IPS-18c (cell line): ENCODE data around the gene XPO1.
"Not testable (repeated sequence)": the region's sequence is repeated elsewhere in the genome, so short reads cannot be mapped to it uniquely, and the experiment has no call there.

Source experiments
- H3K4me3 ChIP-seq: 2 replicates; pipeline ENCODE4 v1.7.0; 2013; ENCODE audit warnings: low read depth, mild to moderate bottlenecking, low read length, moderate library complexity; ENCODE audit not compliant: insufficient read depth
- H3K9me3 ChIP-seq: one replicate; pipeline ENCODE4 v1.6.1; 2013; ENCODE audit warnings: mild to moderate bottlenecking, low read length, moderate library complexity; ENCODE audit not compliant: control insufficient read depth, insufficient read depth

XPO1 gene

DNA sequence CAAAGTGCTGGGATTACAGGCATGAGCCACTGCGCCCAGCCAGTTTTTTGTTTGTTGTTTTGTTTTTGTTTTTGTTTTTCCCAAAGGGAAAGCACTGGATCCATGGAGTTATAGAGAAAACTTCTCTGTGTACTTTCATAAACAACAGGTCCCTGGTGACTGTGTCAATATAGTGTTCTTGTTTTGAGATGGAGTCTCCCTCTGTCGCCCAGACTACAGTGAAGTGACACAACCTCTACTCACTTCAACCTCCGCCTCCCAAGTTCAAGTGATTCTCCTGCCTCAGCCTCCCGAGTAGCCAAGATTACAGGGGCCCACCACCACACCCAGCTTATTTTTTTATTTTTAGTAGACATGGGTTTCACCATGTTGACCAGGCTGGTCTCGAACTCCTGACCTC is 83.8 kb downstream of the XPO1 start:
- Histone ChIP-seq H3K4me3 (no peak overlapping the region), H3K9me3 (no peaks in the 10 kb centered on the region)

DNA sequence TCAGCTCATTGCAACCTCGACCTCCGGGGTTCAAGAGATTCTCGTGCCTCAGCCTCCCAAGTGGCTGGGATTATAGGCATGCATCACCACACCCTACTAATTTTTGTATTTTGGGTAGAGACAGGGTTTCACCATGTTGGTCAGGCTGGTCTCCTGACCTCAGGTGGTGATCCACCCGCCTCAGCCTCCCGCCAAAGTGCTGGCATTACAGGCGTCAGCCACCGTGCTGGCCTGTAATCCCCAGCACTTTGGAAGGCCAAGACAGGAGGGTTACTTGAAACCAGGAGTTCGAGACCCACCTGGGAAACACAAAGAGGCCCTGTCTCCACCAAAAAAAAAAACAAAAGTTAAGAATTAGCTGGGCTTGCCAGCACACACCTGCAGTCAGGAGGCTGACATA is 85.8 kb downstream of the XPO1 start:
- Histone ChIP-seq H3K9me3 (no peaks in the 10 kb centered on the region), H3K4me3 (no peak overlapping the region)

GRCh38 chr2:61451178-61451577 is 87.0 kb downstream of the XPO1 start:
- Histone ChIP-seq H3K9me3 (no peaks in the 10 kb centered on the region), H3K4me3 (no peak overlapping the region)

DNA sequence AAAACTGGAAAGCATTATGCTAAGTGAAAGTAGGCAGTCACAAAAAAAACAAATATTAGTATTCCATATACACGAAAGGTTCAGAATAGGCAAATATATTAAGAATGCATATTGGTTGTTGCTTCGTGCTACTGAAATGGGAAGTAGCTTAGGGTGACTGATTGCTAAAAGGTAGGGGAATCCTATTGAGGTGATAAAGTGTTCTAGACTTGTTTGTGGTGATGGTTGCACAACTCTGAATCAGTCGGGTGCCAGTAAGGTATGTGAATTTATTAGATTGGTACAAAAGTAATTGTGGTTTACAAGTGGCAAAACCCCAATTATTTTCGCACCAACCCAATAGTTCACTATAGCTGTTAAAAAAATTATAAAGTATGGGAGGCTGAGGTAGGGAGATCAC is 88.0 kb downstream of the XPO1 start:
- no peaks in the 10 kb centered on the region for H3K9me3 ChIP-seq

GRCh38 chr2:61448229-61448628 is 89.9 kb downstream of the XPO1 start:
- H3K9me3 ChIP-seq, result no peaks in the 10 kb centered on the region

More for the DNA sequence above, 88.0 kb downstream of the XPO1 start:
- no peak overlapping the region for H3K4me3 ChIP-seq

GRCh38 chr2:61446971-61447370 is 91.2 kb downstream of the XPO1 start:
- not testable (repeated sequence) for H3K9me3 ChIP-seq, H3K4me3 ChIP-seq

More at GRCh38 chr2:61448229-61448628, 89.9 kb downstream of the XPO1 start:
- H3K4me3 ChIP-seq, result no peak overlapping the region

GRCh38 chr2:61443342-61444041 is 94.7 kb downstream of the XPO1 start:
- Histone ChIP-seq H3K9me3 (no peaks in the 10 kb centered on the region), H3K4me3 (no peak overlapping the region)

DNA sequence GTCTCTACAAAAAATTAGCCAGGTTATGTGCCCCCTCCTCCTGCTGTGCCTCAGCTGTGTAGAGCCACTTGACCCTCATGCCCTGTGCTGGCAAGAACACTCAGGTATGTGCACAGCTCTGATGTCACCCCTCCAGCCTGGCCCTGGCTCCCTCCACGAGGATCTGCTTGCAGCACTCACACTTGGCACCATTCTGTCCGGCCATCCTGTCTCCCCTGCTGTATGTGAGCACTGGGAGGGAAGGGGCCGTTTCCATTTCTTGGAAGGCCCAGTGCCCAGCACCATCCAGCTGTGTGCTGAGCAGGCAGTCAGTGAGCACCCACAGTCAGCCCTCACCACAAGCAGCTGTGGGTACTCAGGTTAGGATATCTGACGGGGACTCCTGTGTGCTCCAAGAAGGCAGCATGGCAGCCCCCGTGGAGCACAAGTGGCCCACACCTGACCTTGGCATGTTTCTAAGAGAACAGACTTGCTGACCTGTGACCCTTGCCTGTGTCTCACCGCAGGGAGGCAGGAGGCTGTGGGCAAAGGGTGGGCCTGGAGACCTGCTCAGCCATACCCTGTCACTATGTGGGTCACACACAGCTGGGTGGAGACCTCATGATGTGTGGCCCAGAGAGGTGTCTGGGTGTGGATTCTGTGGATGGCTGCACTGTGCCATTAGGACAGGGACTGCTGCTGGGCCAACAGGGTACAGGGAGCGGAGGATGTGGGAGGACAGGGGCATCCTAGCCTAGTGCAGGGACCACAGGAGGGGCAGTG is 98.7 kb downstream of the XPO1 start:
- no peaks in the 10 kb centered on the region for H3K9me3 ChIP-seq

GRCh38 chr2:61438670-61439069 is 99.5 kb downstream of the XPO1 start:
- H3K9me3 ChIP-seq, result no peaks in the 10 kb centered on the region
- no peak overlapping the region for H3K4me3 ChIP-seq

More for the DNA sequence above, 98.7 kb downstream of the XPO1 start:
- no peak overlapping the region for H3K4me3 ChIP-seq

DNA sequence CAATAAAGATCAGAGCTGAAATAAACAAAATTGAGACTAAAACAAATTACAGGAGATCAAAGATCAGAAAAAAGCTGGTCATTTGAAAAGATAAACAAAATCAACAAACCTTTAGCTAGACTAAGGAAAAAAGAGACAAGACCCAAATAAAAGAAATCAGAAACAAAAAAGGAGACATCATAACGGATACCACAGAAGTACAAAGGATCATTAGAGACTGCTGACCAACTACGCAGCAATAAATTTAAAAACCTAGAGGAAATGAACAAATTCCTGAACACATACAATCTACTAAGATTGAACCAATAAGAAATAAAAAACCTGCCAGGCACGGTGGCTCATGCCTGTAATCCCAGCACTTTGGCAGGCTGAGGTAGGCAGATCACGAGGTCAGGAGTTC is 101.0 kb downstream of the XPO1 start:
- H3K4me3 ChIP-seq, result no peak overlapping the region
- no peaks in the 10 kb centered on the region for H3K9me3 ChIP-seq

GRCh38 chr2:61436092-61436491 is 102.1 kb downstream of the XPO1 start:
- H3K4me3 ChIP-seq, result no peak overlapping the region

GRCh38 chr2:61435291-61435690 is 102.9 kb downstream of the XPO1 start:
- no peaks in the 10 kb centered on the region for H3K9me3 ChIP-seq
- no peak overlapping the region for H3K4me3 ChIP-seq

More at GRCh38 chr2:61436092-61436491, 102.1 kb downstream of the XPO1 start:
- H3K9me3 ChIP-seq, result no peaks in the 10 kb centered on the region

- no peaks in the 10 kb centered on the region for H3K9me3 ChIP-seq
These were observed 103.8 kb downstream of the XPO1 start for GRCh38 chr2:61434314-61434713.

GRCh38 chr2:61433606-61434005 is 104.5 kb downstream of the XPO1 start:
- no peaks in the 10 kb centered on the region for H3K9me3 ChIP-seq
- no peak overlapping the region for H3K4me3 ChIP-seq

More at GRCh38 chr2:61434314-61434713, 103.8 kb downstream of the XPO1 start:
- no peak overlapping the region for H3K4me3 ChIP-seq

- Histone ChIP-seq H3K4me3 (no peak overlapping the region), H3K9me3 (no peaks in the 10 kb centered on the region)
These were observed 105.2 kb downstream of the XPO1 start for GRCh38 chr2:61432990-61433389.

DNA sequence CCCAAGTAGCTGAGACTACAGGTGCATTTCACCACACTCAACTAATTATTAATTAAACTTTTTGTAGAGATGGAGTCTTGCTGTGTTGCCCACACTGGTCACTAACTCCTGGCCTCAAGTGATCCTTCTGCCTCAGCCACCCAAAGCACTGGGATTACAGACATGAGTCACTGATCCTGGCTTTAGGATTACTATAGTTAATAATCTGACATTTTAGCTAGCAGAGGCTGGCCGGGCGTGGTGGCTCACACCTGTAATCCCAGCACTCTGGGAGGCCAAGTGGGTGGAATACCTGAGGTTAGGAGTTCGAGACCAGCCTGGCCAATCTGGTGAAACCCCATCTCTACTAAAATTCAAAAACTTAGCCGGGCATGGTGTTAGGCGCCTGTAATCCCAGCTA is 106.8 kb downstream of the XPO1 start:
- no peaks in the 10 kb centered on the region for H3K9me3 ChIP-seq
- H3K4me3 ChIP-seq, result no peak overlapping the region
